HG03469 (cell line): ENCODE measurements around the gene SHKBP1.
"Not testable (repeated sequence)": the region's sequence is repeated elsewhere in the genome, so short reads cannot be mapped to it uniquely, and the experiment has no call there.

Experiments used
- ATAC-seq: cut with Tn5 transposase; IDR thresholded peaks from one replicate; pipeline ENCODE4 v1.9.1; 2021; ENCODE audit warnings: mild to moderate bottlenecking, moderate library complexity, moderate number of reproducible peaks; ENCODE audit not compliant: unreplicated experiment

The SHKBP1 gene

GRCh38 chr19:40613690-40614621 lies 37.3 kb downstream of the SHKBP1 start:
- peak; percentile 38 for ATAC-seq

GRCh38 chr19:40614622-40615411 lies 38.1 kb downstream of the SHKBP1 start:
- no peak for ATAC-seq

- ATAC-seq, result no peak
Measured at GRCh38 chr19:40616178-40616577, 39.5 kb downstream of the SHKBP1 start.

GRCh38 chr19:40616941-40617340 lies 40.3 kb downstream of the SHKBP1 start:
- no peak for ATAC-seq

- no peak for ATAC-seq
Measured at GRCh38 chr19:40617961-40618360, 41.3 kb downstream of the SHKBP1 start.

GRCh38 chr19:40619333-40620160 lies 42.9 kb downstream of the SHKBP1 start:
- ATAC-seq, result no peak

- no peak for ATAC-seq
Measured at GRCh38 chr19:40620161-40620485, 43.5 kb downstream of the SHKBP1 start.

- no peak for ATAC-seq
Measured at GRCh38 chr19:40621283-40621682, 44.6 kb downstream of the SHKBP1 start.

GRCh38 chr19:40621966-40622772 lies 45.5 kb downstream of the SHKBP1 start:
- no peak for ATAC-seq

- ATAC-seq, result no peak
Measured at GRCh38 chr19:40622773-40623075, 46.1 kb downstream of the SHKBP1 start.

- ATAC-seq, result no peak
Measured at GRCh38 chr19:40623403-40624251, 47.0 kb downstream of the SHKBP1 start.

GRCh38 chr19:40624369-40625153 lies 47.9 kb downstream of the SHKBP1 start:
- ATAC-seq, result not testable (repeated sequence)

GRCh38 chr19:40625406-40626120 lies 48.9 kb downstream of the SHKBP1 start:
- ATAC-seq, result no peak

GRCh38 chr19:40626918-40627317 lies 50.2 kb downstream of the SHKBP1 start:
- ATAC-seq, result no peak

GRCh38 chr19:40627486-40628279 lies 51.0 kb downstream of the SHKBP1 start:
- no peak for ATAC-seq

- ATAC-seq, result no peak
Measured at GRCh38 chr19:40629346-40629745, 52.7 kb downstream of the SHKBP1 start.

- no peak for ATAC-seq
Measured at GRCh38 chr19:40630571-40631160, 54.0 kb downstream of the SHKBP1 start.
